ENCODE measurements around the gene AGAP2.

DNA sequence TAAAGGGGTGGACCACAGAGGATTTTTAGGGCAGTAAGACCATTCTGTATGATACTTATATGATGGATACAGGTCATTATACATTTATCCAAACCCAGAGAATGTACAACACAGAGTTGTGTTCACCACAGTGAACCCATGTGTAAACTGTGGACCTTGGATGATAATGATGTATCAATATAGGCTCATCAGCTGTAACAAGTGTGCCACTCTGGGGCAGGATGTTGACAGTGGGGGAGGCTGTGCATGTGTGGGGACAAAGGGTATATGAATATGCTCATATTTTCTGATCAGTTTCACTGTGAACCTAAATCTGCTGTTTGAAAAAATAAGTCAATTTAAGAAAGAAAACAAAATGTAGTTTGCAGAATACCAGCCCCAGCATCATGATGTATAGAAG lies 58.8 kb downstream of the AGAP2 start:
- TF ChIP-seq, protein P1, sequence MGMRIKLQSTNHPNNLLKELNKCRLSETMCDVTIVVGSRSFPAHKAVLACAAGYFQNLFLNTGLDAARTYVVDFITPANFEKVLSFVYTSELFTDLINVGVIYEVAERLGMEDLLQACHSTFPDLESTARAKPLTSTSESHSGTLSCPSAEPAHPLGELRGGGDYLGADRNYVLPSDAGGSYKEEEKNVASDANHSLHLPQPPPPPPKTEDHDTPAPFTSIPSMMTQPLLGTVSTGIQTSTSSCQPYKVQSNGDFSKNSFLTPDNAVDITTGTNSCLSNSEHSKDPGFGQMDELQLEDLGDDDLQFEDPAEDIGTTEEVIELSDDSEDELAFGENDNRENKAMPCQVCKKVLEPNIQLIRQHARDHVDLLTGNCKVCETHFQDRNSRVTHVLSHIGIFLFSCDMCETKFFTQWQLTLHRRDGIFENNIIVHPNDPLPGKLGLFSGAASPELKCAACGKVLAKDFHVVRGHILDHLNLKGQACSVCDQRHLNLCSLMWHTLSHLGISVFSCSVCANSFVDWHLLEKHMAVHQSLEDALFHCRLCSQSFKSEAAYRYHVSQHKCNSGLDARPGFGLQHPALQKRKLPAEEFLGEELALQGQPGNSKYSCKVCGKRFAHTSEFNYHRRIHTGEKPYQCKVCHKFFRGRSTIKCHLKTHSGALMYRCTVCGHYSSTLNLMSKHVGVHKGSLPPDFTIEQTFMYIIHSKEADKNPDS (CRISPR knock-in tag; IDR thresholded peaks at IDR 0.05): no peak
- TF ChIP-seq, protein P2, sequence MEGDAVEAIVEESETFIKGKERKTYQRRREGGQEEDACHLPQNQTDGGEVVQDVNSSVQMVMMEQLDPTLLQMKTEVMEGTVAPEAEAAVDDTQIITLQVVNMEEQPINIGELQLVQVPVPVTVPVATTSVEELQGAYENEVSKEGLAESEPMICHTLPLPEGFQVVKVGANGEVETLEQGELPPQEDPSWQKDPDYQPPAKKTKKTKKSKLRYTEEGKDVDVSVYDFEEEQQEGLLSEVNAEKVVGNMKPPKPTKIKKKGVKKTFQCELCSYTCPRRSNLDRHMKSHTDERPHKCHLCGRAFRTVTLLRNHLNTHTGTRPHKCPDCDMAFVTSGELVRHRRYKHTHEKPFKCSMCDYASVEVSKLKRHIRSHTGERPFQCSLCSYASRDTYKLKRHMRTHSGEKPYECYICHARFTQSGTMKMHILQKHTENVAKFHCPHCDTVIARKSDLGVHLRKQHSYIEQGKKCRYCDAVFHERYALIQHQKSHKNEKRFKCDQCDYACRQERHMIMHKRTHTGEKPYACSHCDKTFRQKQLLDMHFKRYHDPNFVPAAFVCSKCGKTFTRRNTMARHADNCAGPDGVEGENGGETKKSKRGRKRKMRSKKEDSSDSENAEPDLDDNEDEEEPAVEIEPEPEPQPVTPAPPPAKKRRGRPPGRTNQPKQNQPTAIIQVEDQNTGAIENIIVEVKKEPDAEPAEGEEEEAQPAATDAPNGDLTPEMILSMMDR (CRISPR knock-in tag; IDR thresholded peaks at IDR 0.05): no peak
- TF ChIP-seq MAZ (IDR thresholded peaks at IDR 0.05; ENCODE audit: borderline replicate concordance, low read depth, low read length) (no peak), MAZ (CRISPR knock-in tag; IDR thresholded peaks at IDR 0.05; ENCODE audit: low read depth) (no peak), POLR2A (IDR thresholded peaks at IDR 0.05; ENCODE audit: insufficient read depth in 1 of 2, low read depth in 2 of 2, low read length in 2 of 2) (no peak)
